ENCODE results near the gene SENP6.
"Not testable (repeated sequence)": the region's sequence is repeated elsewhere in the genome, so short reads cannot be mapped to it uniquely, and the experiment has no call there.

DNA sequence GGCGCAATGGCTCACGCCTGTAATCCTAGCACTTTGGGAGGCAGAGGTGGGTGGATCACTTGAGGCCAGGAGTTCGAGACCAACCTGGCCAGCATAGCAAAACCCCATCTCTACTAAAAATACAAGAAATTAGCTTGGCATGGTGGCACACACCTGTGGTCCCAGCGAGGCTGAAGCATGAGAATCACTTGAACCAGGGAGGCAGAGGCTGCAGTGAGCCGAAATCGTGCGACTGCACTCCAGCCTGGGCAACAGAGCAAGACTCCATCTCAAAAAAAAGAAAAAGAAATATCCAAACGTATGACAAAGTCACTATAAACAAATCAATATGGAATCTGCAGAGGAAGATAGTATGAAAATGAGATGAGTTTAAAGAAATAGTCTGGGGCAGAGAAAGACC lies 129.3 kb downstream of the SENP6 start:
- TF ChIP-seq, protein P1, sequence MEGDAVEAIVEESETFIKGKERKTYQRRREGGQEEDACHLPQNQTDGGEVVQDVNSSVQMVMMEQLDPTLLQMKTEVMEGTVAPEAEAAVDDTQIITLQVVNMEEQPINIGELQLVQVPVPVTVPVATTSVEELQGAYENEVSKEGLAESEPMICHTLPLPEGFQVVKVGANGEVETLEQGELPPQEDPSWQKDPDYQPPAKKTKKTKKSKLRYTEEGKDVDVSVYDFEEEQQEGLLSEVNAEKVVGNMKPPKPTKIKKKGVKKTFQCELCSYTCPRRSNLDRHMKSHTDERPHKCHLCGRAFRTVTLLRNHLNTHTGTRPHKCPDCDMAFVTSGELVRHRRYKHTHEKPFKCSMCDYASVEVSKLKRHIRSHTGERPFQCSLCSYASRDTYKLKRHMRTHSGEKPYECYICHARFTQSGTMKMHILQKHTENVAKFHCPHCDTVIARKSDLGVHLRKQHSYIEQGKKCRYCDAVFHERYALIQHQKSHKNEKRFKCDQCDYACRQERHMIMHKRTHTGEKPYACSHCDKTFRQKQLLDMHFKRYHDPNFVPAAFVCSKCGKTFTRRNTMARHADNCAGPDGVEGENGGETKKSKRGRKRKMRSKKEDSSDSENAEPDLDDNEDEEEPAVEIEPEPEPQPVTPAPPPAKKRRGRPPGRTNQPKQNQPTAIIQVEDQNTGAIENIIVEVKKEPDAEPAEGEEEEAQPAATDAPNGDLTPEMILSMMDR (IDR thresholded peaks at IDR 0.05) = not testable (repeated sequence)
- TF ChIP-seq EZH2 (IDR thresholded peaks at IDR 0.05; ENCODE audit: borderline replicate concordance, insufficient read depth, low read depth, low read length, poor library complexity, severe bottlenecking) = not testable (repeated sequence)

All from B cell (primary cell).